GM19455 (cell line): ENCODE data around the gene OSBPL5.

Source experiments
- ATAC-seq: cut with Tn5 transposase; IDR thresholded peaks from one replicate; pipeline ENCODE4 v1.9.1; 2021; ENCODE audit not compliant: unreplicated experiment

Gene OSBPL5

GRCh38 chr11:3152471-3153110 lies 12.5 kb downstream of the OSBPL5 start:
- no peak for ATAC-seq

- no peak for ATAC-seq
These were observed 14.4 kb downstream of the OSBPL5 start for GRCh38 chr11:3150726-3151125.

- no peak for ATAC-seq
These were observed 15.3 kb downstream of the OSBPL5 start for GRCh38 chr11:3149852-3150188.

GRCh38 chr11:3148990-3149851 lies 15.9 kb downstream of the OSBPL5 start:
- ATAC-seq, result no peak

GRCh38 chr11:3148255-3148989 lies 16.7 kb downstream of the OSBPL5 start:
- ATAC-seq, result no peak

- ATAC-seq, result no peak
These were observed 17.5 kb downstream of the OSBPL5 start for GRCh38 chr11:3147626-3148025.

- ATAC-seq, result no peak
These were observed 17.9 kb downstream of the OSBPL5 start for GRCh38 chr11:3147257-3147619.

GRCh38 chr11:3146612-3147256 lies 18.4 kb downstream of the OSBPL5 start:
- ATAC-seq, result no peak

GRCh38 chr11:3145206-3145520 lies 19.9 kb downstream of the OSBPL5 start:
- no peak for ATAC-seq

- ATAC-seq, result no peak
These were observed 20.6 kb downstream of the OSBPL5 start for GRCh38 chr11:3144296-3145205.

GRCh38 chr11:3143136-3143880 lies 21.8 kb downstream of the OSBPL5 start:
- ATAC-seq, result no peak

GRCh38 chr11:3140291-3140603 lies 24.9 kb downstream of the OSBPL5 start:
- no peak for ATAC-seq

GRCh38 chr11:3139481-3140290 lies 25.4 kb downstream of the OSBPL5 start:
- ATAC-seq, result no peak

- no peak for ATAC-seq
These were observed 26.0 kb downstream of the OSBPL5 start for GRCh38 chr11:3139086-3139440.

GRCh38 chr11:3138178-3139085 lies 26.7 kb downstream of the OSBPL5 start:
- no peak for ATAC-seq

GRCh38 chr11:3137486-3138177 lies 27.5 kb downstream of the OSBPL5 start:
- ATAC-seq, result no peak

- ATAC-seq, result no peak
These were observed 28.3 kb downstream of the OSBPL5 start for GRCh38 chr11:3136546-3137455.
